HG02623 (cell line): ENCODE measurements around the gene UQCRFS1.

Experiments used
- ATAC-seq: cut with Tn5 transposase; IDR thresholded peaks from one replicate; pipeline ENCODE4 v1.9.1; 2021; ENCODE audit warnings: moderate library complexity; ENCODE audit not compliant: unreplicated experiment

The UQCRFS1 gene

DNA sequence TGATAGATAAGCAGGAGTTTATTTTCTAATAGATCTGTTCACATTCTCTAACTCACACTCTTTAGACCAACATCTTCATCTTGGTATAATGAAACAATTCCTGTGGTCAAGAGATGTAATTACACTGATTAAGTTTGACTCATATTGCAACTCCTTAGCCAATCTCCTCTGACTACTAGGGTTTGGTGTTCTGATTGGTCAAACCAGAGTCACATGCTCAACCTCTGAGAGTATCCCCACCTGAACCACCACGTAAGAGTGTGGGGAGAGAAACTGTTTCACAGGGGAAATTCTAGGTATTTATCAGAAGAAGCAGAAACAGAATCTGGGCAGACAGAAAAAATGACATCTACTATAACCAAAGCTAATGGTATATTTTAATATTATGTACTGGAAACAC, 42.4 kb downstream of the UQCRFS1 start:
- ATAC-seq: no peak

DNA sequence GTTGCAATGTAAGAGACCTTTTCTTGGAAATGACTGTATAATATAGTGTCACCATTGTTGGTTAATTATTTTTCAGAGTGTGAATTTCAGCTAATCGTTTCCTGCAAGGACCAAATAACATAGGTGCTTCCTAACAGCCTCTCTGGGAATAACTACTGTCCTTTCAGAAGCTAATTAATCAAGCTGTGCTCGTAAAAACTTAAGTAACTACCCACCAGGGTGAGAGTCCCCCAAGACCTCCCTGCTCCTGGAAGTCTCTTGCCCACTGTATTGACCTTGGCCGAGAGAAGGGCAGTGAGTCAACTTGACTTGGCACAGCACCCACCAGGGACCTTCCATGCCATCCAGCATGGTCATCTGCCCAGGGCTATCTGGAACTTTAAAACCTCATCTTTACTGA, 50.3 kb downstream of the UQCRFS1 start:
- ATAC-seq: no peak

DNA sequence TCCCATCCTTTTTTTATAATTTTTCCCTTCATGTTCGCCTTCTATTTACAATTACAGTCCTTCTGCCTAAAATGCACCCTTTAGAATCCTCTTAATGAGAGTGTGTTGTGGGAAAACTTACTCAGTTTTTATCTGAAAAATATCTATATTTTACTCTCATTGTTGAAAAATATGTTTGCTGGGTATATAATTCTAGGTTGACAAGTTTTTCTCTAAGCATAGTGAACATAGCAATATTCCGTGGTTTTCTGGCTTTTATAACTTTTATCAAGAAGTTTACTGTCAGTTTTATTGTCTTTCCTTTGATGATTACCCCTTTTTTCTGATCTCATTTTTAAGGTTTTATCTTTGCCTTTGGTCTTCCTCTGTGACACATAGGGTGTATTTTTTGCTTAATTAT, 57.3 kb downstream of the UQCRFS1 start:
- no peak for ATAC-seq
